Cerebellar cortex (tissue), 1 donor: ENCODE measurements around the gene ACTL7B.
"Not testable (repeated sequence)": the region's sequence is repeated elsewhere in the genome, so short reads cannot be mapped to it uniquely, and the experiment has no call there.

Source experiments
- DNase-seq: peaks from one replicate; pipeline ENCODE4 v3.0.0-alpha.2; 2015; ENCODE audit warnings: low spot score

Gene ACTL7B, protein sequence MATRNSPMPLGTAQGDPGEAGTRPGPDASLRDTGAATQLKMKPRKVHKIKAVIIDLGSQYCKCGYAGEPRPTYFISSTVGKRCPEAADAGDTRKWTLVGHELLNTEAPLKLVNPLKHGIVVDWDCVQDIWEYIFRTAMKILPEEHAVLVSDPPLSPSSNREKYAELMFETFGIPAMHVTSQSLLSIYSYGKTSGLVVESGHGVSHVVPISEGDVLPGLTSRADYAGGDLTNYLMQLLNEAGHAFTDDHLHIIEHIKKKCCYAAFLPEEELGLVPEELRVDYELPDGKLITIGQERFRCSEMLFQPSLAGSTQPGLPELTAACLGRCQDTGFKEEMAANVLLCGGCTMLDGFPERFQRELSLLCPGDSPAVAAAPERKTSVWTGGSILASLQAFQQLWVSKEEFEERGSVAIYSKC

DNA sequence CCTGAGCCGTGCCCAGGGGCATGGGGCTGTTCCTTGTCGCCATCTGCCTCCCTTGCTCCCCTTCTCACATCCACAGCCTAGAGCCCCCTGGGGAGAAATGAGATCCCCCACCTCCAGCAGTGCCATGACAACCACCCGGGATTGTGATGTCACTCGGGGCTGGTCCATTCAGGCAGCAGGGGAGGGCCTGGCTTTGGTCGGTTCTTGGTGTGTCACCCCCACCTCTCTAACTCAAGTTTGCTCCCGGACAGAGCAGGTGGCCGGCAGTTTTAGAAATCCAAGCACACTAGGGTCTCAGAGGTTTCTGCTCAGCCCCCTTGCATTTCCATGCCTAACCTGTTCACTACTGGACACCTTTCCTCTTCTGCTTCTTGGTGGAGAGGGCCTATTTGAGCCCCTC is at the start of gene ACTL7B:
ACTL7B (minus strand) TSS at position 99 of the 400 bp plus-strand sequence; CDS start at position 43, 56 bp downstream.
- DNase-seq: no peak

DNA sequence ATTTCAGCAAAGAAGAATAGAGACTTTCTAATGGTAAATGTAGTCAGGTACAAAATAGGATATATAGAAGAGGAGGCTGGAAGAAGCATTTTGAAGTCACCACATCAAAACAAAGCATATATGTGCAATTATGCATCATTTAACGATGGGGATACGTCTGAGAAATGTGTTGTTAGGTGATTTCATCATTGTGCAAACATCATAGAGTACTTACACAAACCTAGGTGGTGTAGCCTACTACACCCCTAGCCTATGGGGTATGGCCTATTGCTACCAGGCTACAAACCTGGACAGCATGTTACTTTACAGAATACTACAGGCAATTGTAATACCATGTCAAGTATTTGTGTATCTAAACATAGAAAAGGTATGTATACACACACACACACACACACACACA is 49.7 kb upstream of the ACTL7B start:
- DNase-seq: no peak

- no peak for DNase-seq
Observed at GRCh38 chr9:108904161-108904560, 48.4 kb upstream of the ACTL7B start.

- no peak for DNase-seq
Observed at GRCh38 chr9:108903420-108904103, 47.8 kb upstream of the ACTL7B start.

DNA sequence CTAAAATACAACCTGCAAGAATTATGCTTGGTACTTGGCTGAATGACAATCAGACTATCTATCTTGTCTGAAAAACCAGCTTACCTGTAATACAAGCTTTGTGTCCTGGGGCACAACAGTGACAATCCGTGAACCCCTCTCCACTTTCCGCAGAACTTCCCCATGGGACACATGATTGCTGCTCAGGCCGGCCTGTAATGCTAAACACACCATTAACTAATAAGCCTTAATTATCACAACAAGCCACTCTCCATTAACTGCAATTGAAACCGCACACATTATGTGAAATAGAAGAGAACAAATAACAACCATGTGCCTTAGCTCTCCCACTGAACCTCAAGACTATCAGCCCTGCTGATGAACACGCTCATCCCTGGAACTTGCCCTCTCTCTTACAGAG is 44.4 kb upstream of the ACTL7B start:
- DNase-seq: no peak

DNA sequence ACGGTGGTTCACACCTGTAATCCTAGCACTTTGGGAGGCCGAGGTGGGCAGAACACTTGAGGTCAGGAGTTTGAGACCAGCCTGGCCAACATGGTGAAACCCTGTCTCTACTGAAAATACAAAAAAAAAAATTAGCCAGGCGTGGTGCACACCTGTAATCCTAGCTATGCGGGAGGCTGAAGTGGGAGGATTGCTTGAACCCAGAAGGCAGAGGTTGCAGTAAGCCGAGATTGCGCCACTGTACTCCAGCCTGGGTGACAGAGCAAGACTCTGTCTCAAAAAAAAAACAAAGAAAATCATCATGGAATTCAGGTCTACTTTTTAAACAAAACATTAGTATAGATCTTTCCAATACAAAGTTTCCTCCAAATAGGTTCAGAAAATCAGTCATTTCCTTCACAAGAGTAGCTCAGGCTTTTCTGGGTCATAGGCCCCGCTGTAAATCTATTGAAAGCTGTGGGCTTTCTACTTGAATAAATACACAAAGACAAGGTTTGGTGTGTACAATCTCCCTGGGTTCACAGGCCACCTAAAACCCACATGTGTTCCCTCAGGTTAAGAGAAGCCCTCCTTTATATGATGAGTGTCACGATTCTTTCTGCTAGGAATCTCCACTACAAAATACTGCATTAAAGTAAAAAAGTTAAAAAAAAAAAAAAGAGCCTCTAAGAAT is 43.4 kb upstream of the ACTL7B start:
- not testable (repeated sequence) for DNase-seq

- DNase-seq: no peak
Observed at GRCh38 chr9:108897324-108898096, 41.7 kb upstream of the ACTL7B start.

DNA sequence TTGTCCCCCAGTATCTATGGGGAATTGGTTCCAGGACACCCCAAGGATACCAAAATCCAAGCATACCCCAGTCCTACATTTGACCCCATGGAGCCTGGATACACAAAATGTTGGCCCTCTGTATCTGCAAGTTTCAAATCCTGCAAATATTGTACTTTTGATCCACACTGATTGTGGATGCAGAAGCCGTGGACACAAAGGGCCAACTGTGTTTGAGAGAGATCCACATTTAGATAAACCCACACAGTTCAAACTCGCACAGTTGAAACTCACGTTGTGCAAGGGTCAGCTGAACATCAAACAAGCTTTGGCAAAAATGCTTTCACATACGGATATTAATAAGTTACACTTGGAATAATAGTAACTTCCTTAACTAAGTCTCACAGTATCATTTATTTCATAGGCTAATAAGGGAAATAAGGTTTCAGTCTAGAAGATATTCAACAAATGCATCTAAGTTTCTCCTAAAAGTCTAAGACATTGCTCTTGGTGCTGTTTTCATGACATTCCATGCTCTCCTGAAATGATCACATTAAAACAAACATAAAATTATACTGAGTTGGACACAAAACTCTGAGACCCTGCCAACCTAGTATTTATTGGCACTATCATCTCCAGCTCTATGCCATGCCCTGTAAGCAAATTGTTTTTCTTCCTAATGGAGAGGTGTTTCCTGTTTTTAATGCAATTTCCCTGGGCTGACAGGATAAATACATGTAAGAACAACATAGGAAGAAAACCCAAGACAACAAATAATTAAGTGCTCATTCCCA is 38.6 kb upstream of the ACTL7B start:
- DNase-seq: no peak

DNA sequence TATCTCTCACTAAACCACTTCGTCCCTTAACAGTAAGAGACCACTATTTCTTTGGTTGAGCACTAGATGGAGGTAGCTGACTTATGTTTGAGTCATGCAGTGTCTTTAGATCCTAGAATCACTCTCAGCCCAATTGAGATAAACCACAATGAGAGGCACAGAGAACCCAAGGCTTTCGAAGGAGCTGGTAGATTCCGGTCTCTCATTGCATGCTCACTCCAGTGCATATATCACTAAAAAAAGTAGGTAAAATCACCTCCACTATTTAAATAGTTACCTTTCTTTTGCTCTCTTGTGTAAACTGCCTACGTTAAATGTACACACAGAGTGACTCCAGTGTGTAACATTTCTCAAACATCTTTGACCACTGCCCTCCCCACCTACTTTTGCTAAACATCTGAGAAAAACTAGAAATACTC is 33.9 kb upstream of the ACTL7B start:
- DNase-seq: peak; percentile 23

DNA sequence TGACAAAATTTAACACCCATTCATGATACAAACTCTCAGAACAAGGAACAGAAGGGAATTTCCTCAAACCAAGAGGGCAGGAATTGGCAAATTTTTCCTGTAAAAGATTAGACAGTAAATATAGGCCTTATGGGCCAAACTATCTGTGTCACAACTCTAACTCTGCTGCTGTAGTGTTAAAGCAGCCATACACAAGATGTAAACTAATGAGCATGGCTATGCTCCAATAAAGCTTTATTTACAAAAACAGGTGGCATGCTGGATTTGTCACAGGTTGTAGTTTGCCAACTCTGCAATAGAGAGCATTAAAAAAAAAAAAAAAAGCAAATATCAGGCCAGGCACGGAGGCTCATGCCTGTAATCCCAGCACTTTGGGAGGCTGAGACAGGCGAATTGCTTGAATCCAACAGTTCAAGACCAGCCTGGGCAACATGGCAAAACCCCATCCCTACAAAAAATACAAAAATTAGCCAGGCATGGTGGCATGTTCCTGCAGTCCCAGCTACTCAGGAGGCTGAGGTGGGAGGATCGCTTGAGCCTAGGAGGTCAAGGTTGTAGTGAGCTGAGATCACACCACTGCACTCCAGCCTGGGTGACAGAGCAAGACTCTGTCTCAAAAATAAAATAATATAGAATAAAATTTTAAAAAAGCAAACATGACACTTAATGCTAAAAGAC is 30.9 kb upstream of the ACTL7B start:
- not testable (repeated sequence) for DNase-seq

GRCh38 chr9:108885643-108886348 is 30.0 kb upstream of the ACTL7B start:
- DNase-seq: peak; percentile 8

DNA sequence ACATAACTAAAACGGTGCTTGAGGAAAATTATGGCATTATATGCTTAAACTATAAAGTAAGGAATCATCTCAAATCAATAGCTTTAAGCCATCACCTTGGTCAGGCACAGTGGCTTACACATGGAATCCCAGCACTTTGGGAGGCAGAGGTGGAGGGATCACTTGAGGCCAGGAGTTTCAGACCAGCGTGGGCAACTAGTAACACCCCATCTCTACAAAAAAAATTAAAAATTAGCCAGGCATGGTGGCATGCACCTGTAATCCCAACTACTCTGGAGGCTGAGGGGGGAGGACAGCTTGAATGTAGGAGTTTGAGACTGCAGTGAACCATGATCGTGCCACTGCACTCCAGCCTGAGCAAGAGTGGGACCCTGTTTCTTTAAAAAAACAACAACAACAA is 28.9 kb upstream of the ACTL7B start:
- DNase-seq: no peak

DNA sequence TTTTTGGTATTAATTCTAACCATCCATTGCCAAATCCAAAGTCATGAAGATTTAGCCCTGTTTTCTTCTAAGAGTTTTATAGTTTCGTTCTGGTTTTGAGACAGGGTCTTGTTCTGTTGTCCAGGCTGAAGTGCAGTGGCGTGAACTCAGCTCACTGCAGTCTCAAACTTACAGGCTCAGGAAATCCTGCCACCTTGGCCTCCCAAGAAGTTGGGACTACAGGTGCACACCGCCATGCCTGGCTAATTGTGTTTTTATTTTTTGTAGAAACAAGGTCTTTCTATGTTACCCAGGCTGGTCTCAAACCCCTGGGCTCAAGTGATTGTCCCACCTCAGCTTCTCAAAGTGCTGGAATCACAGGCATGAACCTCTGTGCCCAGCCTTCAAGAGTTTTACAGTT is 27.3 kb upstream of the ACTL7B start:
- DNase-seq: no peak

DNA sequence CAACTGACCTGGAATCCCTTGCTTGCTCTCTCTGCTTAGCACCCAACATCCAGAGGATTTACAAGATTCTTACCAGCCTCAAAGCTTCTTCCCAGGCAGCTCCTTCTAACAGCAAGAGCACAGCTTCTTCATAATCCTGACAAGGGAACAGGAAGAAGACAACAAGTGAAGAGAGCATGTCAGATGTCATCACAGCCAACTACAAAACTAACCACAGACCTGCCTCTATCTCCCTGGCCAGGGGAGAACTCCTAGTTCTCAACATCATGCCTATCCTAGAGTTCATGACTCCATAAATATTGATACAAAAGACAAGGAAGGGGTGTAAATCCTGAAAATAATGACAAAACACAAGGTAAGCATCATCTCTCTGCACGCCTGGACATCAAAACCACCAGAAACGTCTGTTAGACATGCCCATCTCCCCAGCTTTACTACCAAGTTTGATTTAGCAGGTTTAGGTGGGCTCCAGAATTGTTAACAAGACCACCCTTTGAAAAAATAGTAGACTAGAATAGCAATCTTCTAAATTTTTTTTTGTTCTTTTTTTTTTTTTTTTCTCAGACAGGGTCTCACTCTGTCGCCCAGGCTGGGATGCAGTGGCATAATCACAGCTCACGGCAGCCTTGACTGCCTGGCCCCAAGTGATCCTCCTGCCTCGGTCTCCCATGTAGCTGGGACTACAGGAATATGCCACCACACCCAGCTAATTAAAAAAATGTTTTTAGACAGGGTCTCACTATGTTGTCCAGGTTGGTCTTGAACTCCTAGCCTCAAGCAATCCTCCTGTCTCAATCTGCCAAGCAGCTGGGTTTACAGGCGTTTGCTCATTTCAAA is 26.5 kb upstream of the ACTL7B start:
- no peak for DNase-seq

DNA sequence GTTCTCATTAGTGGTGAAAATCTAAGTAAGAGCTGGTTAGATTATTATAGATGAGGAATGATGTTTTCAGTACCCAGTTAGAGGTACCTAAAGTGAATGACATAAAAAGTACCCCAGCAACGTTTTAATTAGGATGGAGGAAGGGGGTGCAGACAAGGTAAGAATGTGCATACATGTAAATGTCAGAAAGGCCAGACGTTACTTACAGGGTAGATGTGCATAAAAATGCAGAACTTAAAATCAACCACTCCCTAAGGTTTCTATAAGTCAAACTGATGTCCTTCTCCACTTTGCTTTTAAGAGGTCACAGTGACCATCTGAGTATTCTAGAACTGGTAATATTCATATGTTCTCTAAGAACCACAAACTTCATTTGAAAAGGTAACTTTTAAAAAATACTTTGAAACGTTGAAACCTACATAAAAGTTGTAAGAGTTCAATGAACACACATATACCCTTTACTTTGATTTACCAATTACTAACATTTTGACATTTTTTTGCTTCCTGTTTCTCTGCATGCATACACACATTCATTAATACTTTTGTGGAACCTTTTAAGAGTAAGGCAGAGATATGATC is 25.0 kb upstream of the ACTL7B start:
- no peak for DNase-seq

GRCh38 chr9:108877524-108877923 is 21.7 kb upstream of the ACTL7B start:
- no peak for DNase-seq

DNA sequence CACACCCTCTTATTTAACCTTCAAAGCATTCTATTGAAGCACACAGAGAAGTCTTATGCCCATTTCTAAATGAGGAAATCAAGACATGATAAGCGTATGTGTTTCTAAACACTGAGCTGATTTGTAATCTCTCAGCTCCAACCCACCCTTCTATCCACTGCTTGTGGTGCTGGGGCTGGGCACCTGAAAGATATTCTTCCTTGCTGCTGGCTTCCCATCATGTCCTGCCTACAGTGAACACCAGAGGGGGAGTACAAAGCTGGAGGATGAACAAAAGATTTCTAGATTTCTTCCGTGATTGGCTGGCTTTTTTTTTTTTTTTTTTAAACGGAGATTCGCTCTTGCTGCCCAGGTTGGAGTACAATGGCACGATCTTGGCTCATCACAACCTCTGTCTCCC is 20.6 kb upstream of the ACTL7B start:
- no peak for DNase-seq

GRCh38 chr9:108874058-108874788 is 18.4 kb upstream of the ACTL7B start:
- DNase-seq: no peak
